H9 (cell line): ENCODE measurements around the gene LDB2. TPM values are rescaled to one million over a fixed set of nuclear protein-coding genes. Genes with fewer than 3 reads are reported as not detected.

Experiments used
- DNase-seq: peaks from one replicate; pipeline ENCODE4 v3.0.0-alpha.2; 2017
- H2AFZ ChIP-seq: one replicate; pipeline ENCODE4 v1.6.1; 2013; ENCODE audit warnings: mild to moderate bottlenecking, low read length, control low read depth, moderate library complexity
- H2AK5ac ChIP-seq: 2 replicates; pipeline ENCODE4 v1.6.1; 2013; ENCODE audit warnings: low read length, control low read depth, mixed read lengths; ENCODE audit not compliant: insufficient read length
- H2BK120ac ChIP-seq: one replicate; pipeline ENCODE4 v1.6.1; 2013; ENCODE audit warnings: low read depth, mild to moderate bottlenecking, low read length, control low read depth, inconsistent platforms; ENCODE audit not compliant: poor library complexity, severe bottlenecking
- H2BK12ac ChIP-seq: 2 replicates; pipeline ENCODE4 v1.6.1; 2013; ENCODE audit warnings: low read length, control low read depth, mixed read lengths, low read depth; ENCODE audit not compliant: insufficient read length
- H2BK15ac ChIP-seq: 2 replicates; pipeline ENCODE4 v1.6.1; 2013; ENCODE audit warnings: low read depth, low read length, control low read depth
- H2BK20ac ChIP-seq: one replicate; pipeline ENCODE4 v1.6.1; 2013; ENCODE audit warnings: low read depth, mild to moderate bottlenecking, low read length, control low read depth, inconsistent platforms; ENCODE audit not compliant: poor library complexity, severe bottlenecking
- H2BK5ac ChIP-seq: 2 replicates; pipeline ENCODE4 v1.6.1; 2013; ENCODE audit warnings: low read length, control low read depth, mixed read lengths; ENCODE audit not compliant: insufficient read length
- H3K14ac ChIP-seq: 2 replicates; pipeline ENCODE4 v1.6.1; 2013; ENCODE audit warnings: low read length, control low read depth; ENCODE audit not compliant: insufficient read depth
- H3K18ac ChIP-seq: 2 replicates; pipeline ENCODE4 v1.6.1; 2013; ENCODE audit warnings: low read depth, mild to moderate bottlenecking, mixed read lengths, low read length, control low read depth; ENCODE audit not compliant: insufficient read length
- H3K23ac ChIP-seq: 2 replicates; pipeline ENCODE4 v1.6.1; 2013; ENCODE audit warnings: low read length, control low read depth, mixed read lengths, low read depth; ENCODE audit not compliant: insufficient read length
- H3K23me2 ChIP-seq: 2 replicates; pipeline ENCODE4 v1.6.1; 2013; ENCODE audit warnings: low read depth, mild to moderate bottlenecking, mixed read lengths, low read length, control low read depth; ENCODE audit not compliant: insufficient read length, poor library complexity, severe bottlenecking
- H3K27ac ChIP-seq: 2 replicates; pipeline ENCODE4 v1.5.1; 2013; ENCODE audit warnings: low read length, control low read depth, mixed read lengths, low read depth; ENCODE audit not compliant: insufficient read length
- H3K27me3 ChIP-seq: 2 replicates; pipeline ENCODE4 v1.6.1; 2013; ENCODE audit warnings: low read length, control low read depth, inconsistent platforms; ENCODE audit not compliant: insufficient read depth
- H3K4ac ChIP-seq: 2 replicates; pipeline ENCODE4 v1.6.1; 2013; ENCODE audit warnings: low read depth, mild to moderate bottlenecking, control low read depth, inconsistent platforms, low read length, moderate library complexity
- H3K4me1 ChIP-seq: 2 replicates; pipeline ENCODE4 v1.6.1; 2013; ENCODE audit warnings: low read length, control low read depth, inconsistent platforms; ENCODE audit not compliant: insufficient read depth
- H3K4me2 ChIP-seq: 2 replicates; pipeline ENCODE4 v1.6.1; 2013; ENCODE audit warnings: low read length, control low read depth, mixed read lengths; ENCODE audit not compliant: insufficient read length, insufficient read depth
- H3K56ac ChIP-seq: 2 replicates; pipeline ENCODE4 v1.6.1; 2013; ENCODE audit warnings: low read depth, mild to moderate bottlenecking, mixed read lengths, low read length, control low read depth; ENCODE audit not compliant: insufficient read length
- H3K79me1 ChIP-seq: 2 replicates; pipeline ENCODE4 v1.6.1; 2013; ENCODE audit warnings: low read depth, mild to moderate bottlenecking, moderate library complexity, low read length, control low read depth, inconsistent platforms; ENCODE audit not compliant: insufficient read depth, poor library complexity, severe bottlenecking
- H3K79me2 ChIP-seq: 2 replicates; pipeline ENCODE4 v1.6.1; 2013; ENCODE audit warnings: low read length, control low read depth, inconsistent platforms; ENCODE audit not compliant: insufficient read depth
- H3K9ac ChIP-seq: 2 replicates; pipeline ENCODE4 v1.6.1; 2013; ENCODE audit warnings: low read length, control low read depth, mixed read lengths; ENCODE audit not compliant: insufficient read length; ENCODE audit errors: extremely low read depth
- H3K9me3 ChIP-seq: one replicate; pipeline ENCODE4 v1.6.1; 2013; ENCODE audit warnings: low read depth, low read length, inconsistent platforms; ENCODE audit not compliant: control insufficient read depth
- H3T11ph ChIP-seq: one replicate; pipeline ENCODE4 v1.6.1; 2013; ENCODE audit warnings: mild to moderate bottlenecking, low read length, control low read depth, inconsistent platforms
- H4K20me1 ChIP-seq: one replicate; pipeline ENCODE4 v1.6.1; 2013; ENCODE audit not compliant: control insufficient read depth, insufficient read length, insufficient read depth
- H4K5ac ChIP-seq: 2 replicates; pipeline ENCODE4 v1.6.1; 2013; ENCODE audit warnings: low read depth, mild to moderate bottlenecking, mixed read lengths, low read length, control low read depth; ENCODE audit not compliant: insufficient read length
- H4K8ac ChIP-seq: replicated peaks from 2 replicates; pipeline ENCODE4 v1.6.1; 2013; ENCODE audit warnings: low read length, control low read depth, mixed read lengths, low read depth; ENCODE audit not compliant: insufficient read length
- H4K91ac ChIP-seq: 2 replicates; pipeline ENCODE4 v1.6.1; 2013; ENCODE audit warnings: low read depth, mild to moderate bottlenecking, moderate library complexity, mixed read lengths, low read length, control low read depth; ENCODE audit not compliant: insufficient read length
- H3K27ac Mint-ChIP-seq, 3 experiments: 2 replicates in 2 of 3; 3 replicates in 1 of 3; pipeline ENCODE4 v1.8.0; 2020 to 2021; ENCODE audit warnings: mixed read lengths in 3 of 3, mild to moderate bottlenecking in 1 of 3, moderate library complexity in 1 of 3
- H3K27me3 Mint-ChIP-seq: 2 replicates; pipeline ENCODE4 v1.8.0; 2021; ENCODE audit warnings: low read depth, mild to moderate bottlenecking, moderate library complexity, mixed read lengths
- H3K36me3 Mint-ChIP-seq, 3 experiments: 2 replicates in 2 of 3; 3 replicates in 1 of 3; pipeline ENCODE4 v1.8.0; 2020 to 2021; ENCODE audit warnings: low read depth in 3 of 3, mixed read lengths in 3 of 3; ENCODE audit not compliant: insufficient read depth in 1 of 3
- H3K4me1 Mint-ChIP-seq, 2 experiments: 2 replicates each; pipeline ENCODE4 v1.8.0; 2020; ENCODE audit warnings: mixed read lengths in 2 of 2
- H3K4me3 Mint-ChIP-seq, 2 experiments: 2 replicates in 1 of 2; 3 replicates in 1 of 2; pipeline ENCODE4 v1.8.0; 2020 to 2021; ENCODE audit warnings: mild to moderate bottlenecking in 2 of 2, mixed read lengths in 2 of 2, moderate library complexity in 1 of 2
- H3K9me3 Mint-ChIP-seq, 2 experiments: 2 replicates in 1 of 2; 3 replicates in 1 of 2; pipeline ENCODE4 v1.8.0; 2020; ENCODE audit warnings: mild to moderate bottlenecking in 2 of 2, mixed read lengths in 2 of 2, moderate library complexity in 1 of 2
- WGBS: extraction: QIAGEN DNeasy Blood & Tissue Kit; methylation state at CpG from one replicate; pipeline ENCODE4 v1.1.7; 2013; ENCODE audit warnings: missing lambda C conversion rate, low lambda C conversion rate, mixed read lengths; ENCODE audit not compliant: insufficient read length; ENCODE audit errors: extremely low coverage; 5-methylcytosine and 5-hydroxymethylcytosine counted together
- total RNA-seq: library from RNA; stranded (reverse); gene quantifications from 2 replicates; pipeline ENCODE4 v1.2.1, GENCODE V29; 2021
- TF ChIP-seq, protein P1 (sequence below): fragments of 200-600 bp; sonication (generic); conservative IDR thresholded peaks from 3 replicates; pipeline ENCODE4 v1.8.0; 2021; ENCODE audit warnings: antibody characterized with exemption, mild to moderate bottlenecking

The LDB2 gene
- total RNA-seq, 1 experiment from 2014 or later, result 22.5 TPM

DNA sequence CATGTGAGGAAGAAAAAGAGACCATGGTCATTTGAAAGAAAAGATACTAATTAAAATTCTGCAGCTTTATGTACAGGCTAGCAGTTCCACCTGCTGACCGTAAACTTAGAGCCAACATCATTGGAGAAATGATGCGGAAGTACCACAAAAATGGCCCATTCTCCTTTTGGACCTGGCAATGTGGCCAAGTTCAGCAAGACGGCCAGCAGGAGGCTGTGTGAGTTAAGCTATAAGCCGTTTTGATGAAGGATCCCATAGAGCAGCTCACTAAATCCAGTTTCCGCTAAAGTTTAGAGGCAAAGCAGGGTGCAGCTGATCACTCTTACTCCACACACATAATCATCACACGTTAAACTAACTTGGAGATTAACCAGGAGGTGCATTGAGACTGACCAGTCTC is 133.8 kb downstream of the LDB2 start:
- H4K91ac ChIP-seq, result no peak overlapping the region
- no peak overlapping the region for H4K8ac ChIP-seq
- DNase-seq, result peak; percentile 64
- H2BK5ac ChIP-seq, result no peak overlapping the region
- H3K4me1 Mint-ChIP-seq, result peaks cover 16 to 27% of the 10 kb centered on the region in 2 experiments
- no peak overlapping the region for H3T11ph ChIP-seq
- no peak overlapping the region for H3K4me2 ChIP-seq
- no peak overlapping the region for H3K27ac Mint-ChIP-seq
- no peaks in the 10 kb centered on the region for H3K23me2 ChIP-seq
- no peak overlapping the region for H3K56ac ChIP-seq
- H3K27me3 ChIP-seq, result no peaks in the 10 kb centered on the region
- H4K5ac ChIP-seq, result no peak overlapping the region
- H2BK15ac ChIP-seq, result no peak overlapping the region
- H3K79me2 ChIP-seq, result no peaks in the 10 kb centered on the region
- H3K14ac ChIP-seq, result no peak overlapping the region
- H2BK12ac ChIP-seq, result no peak overlapping the region
- H3K9me3 ChIP-seq, result no peaks in the 10 kb centered on the region
- H2BK120ac ChIP-seq, result no peak overlapping the region
- no peak overlapping the region for H3K4ac ChIP-seq
- TF ChIP-seq, protein P1, sequence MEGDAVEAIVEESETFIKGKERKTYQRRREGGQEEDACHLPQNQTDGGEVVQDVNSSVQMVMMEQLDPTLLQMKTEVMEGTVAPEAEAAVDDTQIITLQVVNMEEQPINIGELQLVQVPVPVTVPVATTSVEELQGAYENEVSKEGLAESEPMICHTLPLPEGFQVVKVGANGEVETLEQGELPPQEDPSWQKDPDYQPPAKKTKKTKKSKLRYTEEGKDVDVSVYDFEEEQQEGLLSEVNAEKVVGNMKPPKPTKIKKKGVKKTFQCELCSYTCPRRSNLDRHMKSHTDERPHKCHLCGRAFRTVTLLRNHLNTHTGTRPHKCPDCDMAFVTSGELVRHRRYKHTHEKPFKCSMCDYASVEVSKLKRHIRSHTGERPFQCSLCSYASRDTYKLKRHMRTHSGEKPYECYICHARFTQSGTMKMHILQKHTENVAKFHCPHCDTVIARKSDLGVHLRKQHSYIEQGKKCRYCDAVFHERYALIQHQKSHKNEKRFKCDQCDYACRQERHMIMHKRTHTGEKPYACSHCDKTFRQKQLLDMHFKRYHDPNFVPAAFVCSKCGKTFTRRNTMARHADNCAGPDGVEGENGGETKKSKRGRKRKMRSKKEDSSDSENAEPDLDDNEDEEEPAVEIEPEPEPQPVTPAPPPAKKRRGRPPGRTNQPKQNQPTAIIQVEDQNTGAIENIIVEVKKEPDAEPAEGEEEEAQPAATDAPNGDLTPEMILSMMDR, result peak; percentile 79
- H3K9me3 Mint-ChIP-seq, result no peaks in the 10 kb centered on the region
- no peaks in the 10 kb centered on the region for H3K27me3 Mint-ChIP-seq
- H3K4me1 ChIP-seq, result 0 out of 2 replicates have a peak, but pooled peaks cover 3% of the 10 kb centered on the region
- no peaks in the 10 kb centered on the region for H4K20me1 ChIP-seq
- no peak overlapping the region for H3K18ac ChIP-seq
- H3K27ac ChIP-seq, result no peak overlapping the region
- H3K9ac ChIP-seq, result no peak overlapping the region
- no peak overlapping the region for H3K23ac ChIP-seq
- H3K4me3 Mint-ChIP-seq, result no peak overlapping the region
- H3K36me3 Mint-ChIP-seq, result no peaks in the 10 kb centered on the region; a peak in 1 of 7 replicates
- no peak overlapping the region for H2BK20ac ChIP-seq
- H2AFZ ChIP-seq, result no peak overlapping the region
- WGBS, result no CpG with 5 or more reads among the region's 6 CpGs
- H2AK5ac ChIP-seq, result no peak overlapping the region
- no peaks in the 10 kb centered on the region for H3K79me1 ChIP-seq
